Measurements from ENCODE around the gene ATRN.

The ATRN gene

DNA sequence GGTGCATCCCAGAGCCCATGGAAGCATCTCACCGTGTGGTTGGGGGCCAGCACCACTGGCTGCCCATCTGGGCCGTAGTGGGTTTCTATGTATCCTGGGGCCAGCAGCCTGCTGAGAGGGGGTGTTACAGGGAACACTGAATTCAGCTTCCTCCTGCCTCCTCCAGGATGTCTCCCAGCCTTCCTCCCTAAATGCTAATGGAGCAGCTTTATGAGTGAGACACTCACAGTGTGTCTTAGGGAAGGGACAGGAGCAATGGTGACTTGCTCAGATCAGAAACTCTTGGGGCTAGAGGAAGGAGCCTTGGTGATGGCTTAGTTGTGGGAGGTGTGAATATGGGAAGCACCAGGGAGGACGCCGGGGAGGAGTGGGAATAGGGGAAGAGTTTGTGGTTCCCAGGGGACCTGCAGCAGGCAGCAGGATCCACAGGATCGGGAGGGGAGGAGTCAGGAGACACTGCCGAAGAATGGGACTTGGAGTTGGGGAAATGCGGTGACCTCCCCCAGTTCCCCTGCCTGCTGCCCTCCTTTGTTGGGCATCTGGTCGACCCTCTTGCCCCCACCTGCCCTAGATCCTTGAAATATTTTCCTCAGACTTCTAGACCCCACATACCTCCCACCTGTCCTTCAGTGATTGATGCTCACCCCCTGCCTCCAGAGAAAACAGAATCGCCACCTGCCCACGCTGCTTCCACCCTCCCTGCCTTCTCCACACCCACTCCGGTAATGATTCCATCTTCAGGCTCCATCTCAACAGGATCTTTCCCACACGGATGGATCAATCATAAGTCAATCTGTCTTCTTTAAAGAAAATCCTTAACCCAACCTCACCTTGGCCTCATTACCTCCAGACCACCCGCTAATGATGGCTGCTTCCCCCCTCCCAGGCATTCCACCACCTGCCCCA is 204.4 kb downstream of the ATRN start:
- DNase-seq (ENCODE audit: low read depth in 2 of 2) = no peak

DNA sequence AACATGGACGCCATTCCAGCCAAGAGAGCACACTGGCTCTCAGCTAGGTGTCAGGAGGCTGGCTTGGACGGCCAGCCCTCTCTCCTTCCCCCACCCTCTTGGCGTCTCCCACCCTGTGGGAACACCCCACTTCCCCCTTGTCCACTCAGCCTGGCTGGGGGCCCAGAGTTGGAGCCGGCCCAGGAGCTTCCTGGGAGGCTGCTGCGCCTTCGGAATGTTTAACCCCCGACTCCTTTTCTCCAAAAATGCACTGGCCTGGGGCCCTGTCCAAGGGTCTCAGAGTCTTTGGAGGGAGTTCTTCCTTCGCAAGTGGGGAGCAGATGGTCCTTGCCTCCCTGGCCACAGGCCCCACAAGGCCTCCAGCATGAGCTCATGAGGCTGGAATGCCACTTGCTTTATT is 206.9 kb downstream of the ATRN start:
- DNase-seq (ENCODE audit: low read depth in 2 of 2) = no peak

GRCh38 chr20:3678198-3678597 is 207.4 kb downstream of the ATRN start:
- no peak for DNase-seq (ENCODE audit: low read depth in 2 of 2)

GRCh38 chr20:3678856-3679720 is 208.3 kb downstream of the ATRN start:
- no peak for DNase-seq (ENCODE audit: low read depth in 2 of 2)

DNA sequence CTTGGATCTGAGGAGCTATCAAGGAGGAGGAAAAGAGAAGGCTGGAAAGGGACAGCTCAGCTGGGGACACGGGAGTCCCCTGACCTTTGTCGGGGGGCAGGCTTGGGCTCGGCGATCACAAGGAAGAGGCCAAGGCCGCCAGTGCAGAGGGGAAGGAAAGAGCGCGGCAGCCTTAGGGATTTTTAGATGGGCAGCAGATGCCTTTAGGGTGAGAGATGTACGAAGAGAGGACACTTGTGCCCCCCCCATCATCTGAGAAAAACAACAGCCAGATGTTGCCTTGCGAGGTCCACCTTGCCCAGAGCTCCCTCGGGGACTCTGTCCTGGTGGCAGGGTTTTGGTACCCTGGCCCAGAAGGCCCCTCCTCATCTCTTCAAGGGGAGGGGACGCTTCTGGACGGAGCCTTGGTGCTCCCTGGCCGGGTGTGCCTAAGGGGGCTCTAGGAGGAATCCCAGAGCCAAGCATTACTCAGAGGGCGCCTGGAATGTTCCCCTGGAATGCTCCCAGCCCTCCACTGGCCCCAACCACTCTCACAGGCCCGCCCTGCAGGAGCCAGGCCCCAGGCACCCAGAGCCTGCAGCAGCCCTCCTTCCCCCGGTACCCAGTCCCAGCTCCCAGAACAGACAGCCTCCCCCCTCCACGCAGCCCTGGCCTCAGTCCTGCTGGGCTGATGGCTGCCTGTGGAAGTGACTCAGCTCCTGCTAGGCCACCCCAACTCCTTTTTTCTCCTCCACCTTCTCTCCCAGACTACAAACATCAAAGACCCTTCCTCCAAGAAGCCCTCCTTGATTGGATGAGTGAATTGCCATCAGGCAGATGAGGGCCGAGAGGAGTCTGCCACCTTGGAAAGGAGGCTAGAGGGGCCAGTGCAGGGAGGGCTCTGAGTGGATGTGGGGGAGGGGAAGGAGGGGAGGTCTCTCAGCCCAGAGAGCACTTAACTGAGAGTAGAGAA is 209.2 kb downstream of the ATRN start:
- no peak for DNase-seq (ENCODE audit: low read depth in 2 of 2)

- DNase-seq (ENCODE audit: low read depth in 2 of 2) = no peak
Observed at GRCh38 chr20:3680701-3681351, 210.0 kb downstream of the ATRN start.

- DNase-seq (ENCODE audit: low read depth in 2 of 2) = no peak
Observed at GRCh38 chr20:3681352-3681930, 210.6 kb downstream of the ATRN start.

GRCh38 chr20:3681931-3682781 is 211.3 kb downstream of the ATRN start, which contains the start of gene ADAM33:
Gene ADAM33, minus strand, starts transcription at chr20:3682010. Its CDS starts 6 bp downstream, at chr20:3682004.
- no peak for DNase-seq (ENCODE audit: low read depth in 2 of 2)

- no peak for DNase-seq (ENCODE audit: low read depth in 2 of 2)
Observed at GRCh38 chr20:3685341-3685740, 214.5 kb downstream of the ATRN start.

DNA sequence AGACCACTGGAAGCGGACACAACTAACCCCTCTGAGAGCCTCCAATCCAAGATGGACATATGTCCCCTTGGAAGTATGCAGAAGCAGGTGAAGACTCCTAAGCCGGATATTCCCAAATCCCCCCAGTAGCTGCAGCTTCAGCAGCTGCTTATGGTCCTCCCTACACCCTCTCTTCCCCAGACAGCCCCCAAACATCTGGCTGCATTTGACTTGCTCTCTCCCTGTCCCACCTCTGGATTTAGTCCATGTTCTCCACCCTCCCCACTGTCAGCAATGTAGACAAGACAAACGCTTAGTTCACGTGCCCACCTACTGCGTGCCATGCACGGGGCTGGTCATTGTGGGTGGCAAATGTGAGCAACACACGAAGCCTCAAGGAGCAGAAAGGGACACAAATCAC is 215.6 kb downstream of the ATRN start:
- DNase-seq (ENCODE audit: low read depth in 2 of 2) = no peak

DNA sequence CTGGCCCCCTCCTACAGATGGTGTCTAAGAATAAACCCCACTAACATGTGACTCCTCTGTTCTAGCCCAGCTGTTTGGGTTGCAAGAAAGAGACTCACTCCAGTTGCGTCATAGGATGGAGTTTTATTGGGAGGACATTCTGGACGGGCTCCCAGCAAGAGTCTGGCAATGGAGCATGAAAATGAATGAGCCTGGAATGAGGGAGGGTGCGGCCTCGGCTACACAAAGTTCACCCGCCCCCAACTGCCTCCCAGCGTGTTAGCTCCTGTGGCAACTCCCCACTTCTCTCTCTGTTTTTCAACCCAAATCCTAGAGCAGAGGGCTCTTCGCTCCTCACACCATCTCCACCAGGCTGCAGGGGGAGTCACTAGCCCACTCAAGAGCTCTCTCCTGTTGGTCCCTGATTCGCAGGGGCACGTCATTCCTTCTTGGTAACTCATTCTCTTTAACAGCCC is 216.1 kb downstream of the ATRN start:
- no peak for DNase-seq (ENCODE audit: low read depth in 2 of 2)

DNA sequence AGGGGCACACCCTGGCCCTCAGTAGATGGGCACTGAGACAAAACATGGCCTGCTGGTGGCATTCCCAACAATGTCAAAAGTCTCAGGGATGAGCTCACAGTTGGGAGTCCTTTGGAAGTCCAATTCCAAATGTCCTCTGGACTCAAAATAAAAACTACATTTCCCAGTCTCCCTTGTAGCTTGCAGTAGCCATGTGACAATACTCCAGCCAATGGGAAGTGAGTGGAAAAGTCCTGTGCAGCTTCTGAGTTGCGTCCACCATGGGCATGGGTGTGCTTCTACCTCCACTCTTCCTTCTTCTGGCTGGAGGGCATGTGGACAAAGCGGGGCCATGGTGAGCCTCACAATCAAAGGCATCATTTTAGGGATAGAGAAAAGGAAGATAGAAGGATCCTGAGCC is 216.8 kb downstream of the ATRN start:
- DNase-seq (ENCODE audit: low read depth in 2 of 2) = no peak

DNA sequence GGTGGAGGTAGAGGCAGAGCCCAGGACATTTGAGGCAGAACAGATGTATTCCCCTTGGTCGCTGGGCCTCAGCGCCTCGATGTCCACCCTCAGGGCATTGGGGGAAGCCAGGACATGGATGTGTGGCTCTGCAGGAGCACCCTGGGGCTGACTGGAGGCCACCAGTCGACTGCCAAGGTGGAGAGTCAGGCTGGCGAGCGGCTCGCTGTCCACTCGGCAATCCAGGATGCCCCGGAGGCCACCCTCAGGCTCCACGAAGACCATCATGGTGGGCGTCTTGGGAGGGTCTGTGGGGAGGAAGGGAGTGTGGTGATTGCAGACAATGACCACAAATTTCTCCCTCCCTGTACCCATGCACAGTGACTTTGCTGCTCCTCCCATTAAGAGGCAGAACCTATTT is 219.2 kb downstream of the ATRN start:
- DNase-seq (ENCODE audit: low read depth in 2 of 2) = no peak

- DNase-seq (ENCODE audit: low read depth in 2 of 2) = no peak
Observed at GRCh38 chr20:3690413-3690812, 219.6 kb downstream of the ATRN start.

DNA sequence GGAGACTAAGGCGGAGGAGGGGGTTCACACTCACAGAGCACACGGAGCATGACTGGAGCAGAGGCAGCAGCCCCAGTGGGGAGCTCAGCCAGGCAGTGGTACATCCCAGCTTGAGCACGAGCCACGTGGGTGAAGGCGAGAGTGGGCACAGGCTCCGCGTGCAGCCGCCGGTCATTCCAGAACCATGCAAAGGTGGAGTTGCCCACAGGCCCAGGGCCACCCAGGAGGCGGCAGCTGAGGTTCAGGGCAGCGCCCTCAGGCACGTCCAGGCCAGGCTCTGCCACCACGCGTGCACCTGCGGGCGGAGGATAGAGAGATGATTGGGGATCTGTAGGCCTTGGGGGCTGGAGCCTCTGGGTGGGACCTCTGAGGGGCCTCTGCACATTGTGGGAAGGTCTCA is 220.5 kb downstream of the ATRN start:
- no peak for DNase-seq (ENCODE audit: low read depth in 2 of 2)

DNA sequence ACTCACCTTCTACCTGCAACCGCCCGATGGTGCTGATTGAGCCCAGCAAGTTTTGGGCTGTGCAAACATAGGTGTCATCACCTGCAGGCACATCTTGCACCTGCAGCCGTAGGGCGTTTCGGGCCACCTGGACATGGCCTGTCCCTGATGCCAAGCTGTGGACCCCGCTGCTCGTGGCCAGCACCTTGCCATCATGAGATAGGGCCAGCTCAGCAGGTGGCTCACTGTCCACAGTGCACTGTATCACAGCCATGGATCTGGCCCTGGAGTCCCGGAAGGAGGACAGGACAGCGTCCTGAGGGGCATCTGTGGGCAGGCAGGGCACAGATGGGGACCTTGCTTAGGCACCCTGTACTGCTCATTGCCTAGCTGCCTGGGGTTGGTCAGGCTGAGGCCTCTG is 221.1 kb downstream of the ATRN start:
- DNase-seq (ENCODE audit: low read depth in 2 of 2) = no peak

GRCh38 chr20:3692706-3693294 is 222.0 kb downstream of the ATRN start:
- no peak for DNase-seq (ENCODE audit: low read depth in 2 of 2)

DNA sequence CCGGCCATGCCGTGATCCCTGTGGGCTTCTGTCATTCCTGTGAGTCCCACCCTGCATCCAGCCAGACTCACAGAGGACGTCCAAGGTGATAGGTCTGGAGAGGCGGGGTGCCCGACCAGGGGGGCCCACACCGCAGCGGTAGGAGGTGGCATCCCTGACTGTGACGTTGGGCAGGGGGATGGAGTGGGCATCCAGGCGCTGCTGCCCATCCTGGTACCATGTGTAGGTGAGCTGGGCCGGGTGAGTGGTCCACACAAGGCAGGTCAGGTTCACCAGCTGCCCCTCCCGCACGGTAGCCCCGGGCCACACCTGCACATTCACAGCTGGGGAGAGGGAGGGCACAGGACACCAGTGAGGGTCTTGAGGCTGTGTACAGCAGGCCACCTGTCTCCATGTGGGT is 222.6 kb downstream of the ATRN start:
- DNase-seq (ENCODE audit: low read depth in 2 of 2) = no peak

DNA sequence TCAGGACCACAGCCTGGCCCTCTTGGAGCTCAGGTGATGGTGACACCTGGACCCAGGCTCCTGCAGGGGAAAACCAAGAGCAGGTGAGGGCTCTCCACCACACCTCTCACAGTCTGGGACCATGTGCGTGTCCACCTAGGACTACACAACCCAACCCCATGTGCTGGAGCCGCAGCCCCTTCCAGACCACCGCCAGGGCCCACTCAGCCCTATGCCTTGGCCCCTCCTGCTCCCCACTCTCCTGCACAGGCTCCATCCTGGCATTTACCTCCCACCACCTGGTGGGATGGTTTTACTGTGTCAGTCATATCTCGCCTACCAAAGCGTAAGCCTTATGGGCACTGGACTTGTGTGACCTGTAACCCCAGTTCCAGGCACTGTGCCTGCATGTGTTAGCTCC is 224.0 kb downstream of the ATRN start:
- no peak for DNase-seq (ENCODE audit: low read depth in 2 of 2)
